PFSK-1 (cell line): Measurements from ENCODE around the gene TMC7.

Experiments
- FOXP2 ChIP-seq: optimal IDR thresholded peaks from 2 replicates; pipeline ENCODE3; 2011; ENCODE audit warnings: borderline replicate concordance, control low read depth, inconsistent platforms; ENCODE audit not compliant: insufficient read depth; ENCODE audit errors: extremely low read length, extremely low read depth
- POLR2AphosphoS5 ChIP-seq: IDR thresholded peaks from 2 replicates; pipeline ENCODE4 v1.6.1; 2012; ENCODE audit warnings: low read depth, mild to moderate bottlenecking, control low read depth, low read length, moderate library complexity
- REST ChIP-seq, 2 experiments: IDR thresholded peaks; 2 replicates each; pipeline versions ENCODE4 v1.6.1 to v1.8.0; 2011 to 2012; ENCODE audit warnings: low read depth in 2 of 2, low read length in 2 of 2, control low read depth in 1 of 2, inconsistent platforms in 1 of 2, mild to moderate bottlenecking in 1 of 2, moderate library complexity in 1 of 2; ENCODE audit not compliant: insufficient read depth in 1 of 2
- SIN3A ChIP-seq: IDR thresholded peaks from 2 replicates; pipeline ENCODE4 v1.6.1; 2012; ENCODE audit warnings: mild to moderate bottlenecking, low read length, moderate library complexity, borderline replicate concordance; ENCODE audit not compliant: insufficient read depth
- TAF1 ChIP-seq: IDR thresholded peaks from 2 replicates; pipeline ENCODE4 v1.6.1; 2012; ENCODE audit warnings: low read length, control low read depth, borderline replicate concordance; ENCODE audit not compliant: insufficient read depth

The TMC7 gene

GRCh38 chr16:19067349-19068236 lies 83.9 kb downstream of the TMC7 start, which contains the start of gene COQ7:
Gene COQ7, plus strand, starts transcription at chr16:19067614. Its CDS starts 51 bp downstream, at chr16:19067665.
- TF ChIP-seq SIN3A (0 out of 2 replicates have a peak, but pooled peaks have one; percentile 16), TAF1 (no peak), POLR2AphosphoS5 (peak; percentile 72), REST (IDR thresholded peaks at IDR 0.05; ENCODE audit: insufficient read depth in 1 of 2, low read depth in 2 of 2, low read length in 2 of 2) (no peak), FOXP2 (peak; percentile 72)

- TF ChIP-seq SIN3A (no peak), REST (IDR thresholded peaks at IDR 0.05; ENCODE audit: insufficient read depth in 1 of 2, low read depth in 2 of 2, low read length in 2 of 2) (no peak), FOXP2 (no peak), TAF1 (no peak), POLR2AphosphoS5 (no peak)
Observed at GRCh38 chr16:19068237-19068815, 84.6 kb downstream of the TMC7 start.

GRCh38 chr16:19071811-19072777 lies 88.4 kb downstream of the TMC7 start:
- TF ChIP-seq REST (IDR thresholded peaks at IDR 0.05; ENCODE audit: insufficient read depth in 1 of 2, low read depth in 2 of 2, low read length in 2 of 2) (no peak), SIN3A (no peak), TAF1 (no peak), POLR2AphosphoS5 (no peak)

GRCh38 chr16:19073344-19073743 lies 89.6 kb downstream of the TMC7 start:
- TF ChIP-seq FOXP2 (no peak), SIN3A (no peak), POLR2AphosphoS5 (no peak), REST (IDR thresholded peaks at IDR 0.05; ENCODE audit: insufficient read depth in 1 of 2, low read depth in 2 of 2, low read length in 2 of 2) (no peak), TAF1 (no peak)
